ENCODE measurements around the gene RNF222.

The RNF222 gene

DNA sequence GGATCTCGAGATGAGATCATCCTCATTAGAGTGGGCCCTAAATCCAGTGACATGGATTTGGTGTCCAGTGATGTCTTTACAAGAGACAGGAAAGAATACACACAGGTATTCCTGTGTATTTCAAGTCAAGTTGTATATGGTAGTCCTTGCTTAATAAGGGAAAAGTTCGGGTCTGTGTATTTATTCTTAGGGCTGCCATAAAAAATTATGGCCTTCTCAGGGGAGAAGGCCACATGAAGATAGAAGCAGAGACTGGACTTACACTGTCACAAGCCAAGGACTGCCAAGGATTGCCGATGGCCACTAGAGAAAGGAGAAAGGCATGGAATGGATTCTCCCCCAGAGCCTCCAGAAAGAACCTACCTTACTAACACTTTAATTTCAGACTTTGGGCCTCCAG, 29.4 kb downstream of the RNF222 start:
- Histone ChIP-seq H3K9me2 (replicated peaks; ENCODE audit: low read depth, low read length) (no peaks in the 10 kb centered on the region), H3F3A (ENCODE audit: low read depth) (no peaks in the 10 kb centered on the region), H3K4me2 (ENCODE audit: low read depth, low read length, poor library complexity, severe bottlenecking) (no peak overlapping the region), H2AFZ (ENCODE audit: low read length) (no peak overlapping the region), H3K27me3 (ENCODE audit: insufficient read depth, low read length, poor library complexity, severe bottlenecking) (no peaks in the 10 kb centered on the region), H3K9me3 (ENCODE audit: insufficient read depth, low read depth, low read length) (no peaks in the 10 kb centered on the region), H3K9ac (ENCODE audit: low read depth, low read length, poor library complexity, severe bottlenecking) (no peak overlapping the region), H3K36me3 (ENCODE audit: insufficient read depth, low read length) (no peaks in the 10 kb centered on the region), H3K79me2 (ENCODE audit: insufficient read depth, low read length) (no peaks in the 10 kb centered on the region), H3K4me1 (ENCODE audit: insufficient read depth, low read length, poor library complexity, severe bottlenecking) (no peaks in the 10 kb centered on the region), H3K4me3 (ENCODE audit: low read length, poor library complexity, severe bottlenecking) (no peak overlapping the region), H4K20me1 (ENCODE audit: insufficient read depth, low read length, poor library complexity, severe bottlenecking) (no peaks in the 10 kb centered on the region)
- TF ChIP-seq, protein P1, sequence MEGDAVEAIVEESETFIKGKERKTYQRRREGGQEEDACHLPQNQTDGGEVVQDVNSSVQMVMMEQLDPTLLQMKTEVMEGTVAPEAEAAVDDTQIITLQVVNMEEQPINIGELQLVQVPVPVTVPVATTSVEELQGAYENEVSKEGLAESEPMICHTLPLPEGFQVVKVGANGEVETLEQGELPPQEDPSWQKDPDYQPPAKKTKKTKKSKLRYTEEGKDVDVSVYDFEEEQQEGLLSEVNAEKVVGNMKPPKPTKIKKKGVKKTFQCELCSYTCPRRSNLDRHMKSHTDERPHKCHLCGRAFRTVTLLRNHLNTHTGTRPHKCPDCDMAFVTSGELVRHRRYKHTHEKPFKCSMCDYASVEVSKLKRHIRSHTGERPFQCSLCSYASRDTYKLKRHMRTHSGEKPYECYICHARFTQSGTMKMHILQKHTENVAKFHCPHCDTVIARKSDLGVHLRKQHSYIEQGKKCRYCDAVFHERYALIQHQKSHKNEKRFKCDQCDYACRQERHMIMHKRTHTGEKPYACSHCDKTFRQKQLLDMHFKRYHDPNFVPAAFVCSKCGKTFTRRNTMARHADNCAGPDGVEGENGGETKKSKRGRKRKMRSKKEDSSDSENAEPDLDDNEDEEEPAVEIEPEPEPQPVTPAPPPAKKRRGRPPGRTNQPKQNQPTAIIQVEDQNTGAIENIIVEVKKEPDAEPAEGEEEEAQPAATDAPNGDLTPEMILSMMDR (conservative IDR thresholded peaks at IDR 0.05; ENCODE audit: low read length) = no peak
- TF ChIP-seq EZH2phosphoT487 (IDR thresholded peaks at IDR 0.05; ENCODE audit: borderline replicate concordance) = no peak

- no peak for TF ChIP-seq EZH2phosphoT487 (IDR thresholded peaks at IDR 0.05; ENCODE audit: borderline replicate concordance)
- TF ChIP-seq, protein P1 (conservative IDR thresholded peaks at IDR 0.05; ENCODE audit: low read length) = no peak
- Histone ChIP-seq H4K20me1 (ENCODE audit: insufficient read depth, low read length, poor library complexity, severe bottlenecking) (no peaks in the 10 kb centered on the region), H3K79me2 (ENCODE audit: insufficient read depth, low read length) (no peaks in the 10 kb centered on the region), H3K9ac (ENCODE audit: low read depth, low read length, poor library complexity, severe bottlenecking) (no peak overlapping the region), H3K27me3 (ENCODE audit: insufficient read depth, low read length, poor library complexity, severe bottlenecking) (no peaks in the 10 kb centered on the region), H3K9me2 (replicated peaks; ENCODE audit: low read depth, low read length) (no peaks in the 10 kb centered on the region), H2AFZ (ENCODE audit: low read length) (no peak overlapping the region), H3F3A (ENCODE audit: low read depth) (no peaks in the 10 kb centered on the region), H3K4me3 (ENCODE audit: low read length, poor library complexity, severe bottlenecking) (no peak overlapping the region), H3K9me3 (ENCODE audit: insufficient read depth, low read depth, low read length) (no peaks in the 10 kb centered on the region), H3K4me1 (ENCODE audit: insufficient read depth, low read length, poor library complexity, severe bottlenecking) (no peaks in the 10 kb centered on the region), H3K36me3 (ENCODE audit: insufficient read depth, low read length) (no peaks in the 10 kb centered on the region), H3K4me2 (ENCODE audit: low read depth, low read length, poor library complexity, severe bottlenecking) (no peak overlapping the region)
Measured at GRCh38 chr17:8366231-8366630, 31.4 kb downstream of the RNF222 start.

DNA sequence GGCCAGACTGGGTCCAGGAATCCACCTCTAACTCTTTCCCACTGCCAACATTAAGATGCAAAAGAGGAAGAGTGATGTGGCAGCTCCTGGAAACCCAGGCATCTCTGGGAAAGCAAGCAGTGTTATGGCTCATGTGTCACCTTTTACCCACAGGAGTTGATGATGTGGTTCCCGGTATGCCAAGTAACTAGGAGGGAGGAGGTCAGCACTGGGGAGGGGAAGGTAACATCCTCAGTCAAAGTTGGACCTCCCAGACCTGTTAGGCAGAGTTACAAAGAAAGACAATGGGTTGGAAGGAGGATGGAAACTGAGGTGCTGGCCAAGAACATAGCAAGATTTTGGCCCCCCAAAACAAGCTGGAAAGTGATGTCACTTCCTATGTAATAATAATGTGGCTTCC, 32.5 kb downstream of the RNF222 start:
- Histone ChIP-seq H2AFZ (ENCODE audit: low read length) (no peak overlapping the region), H3K4me2 (ENCODE audit: low read depth, low read length, poor library complexity, severe bottlenecking) (no peak overlapping the region), H3F3A (ENCODE audit: low read depth) (no peaks in the 10 kb centered on the region), H4K20me1 (ENCODE audit: insufficient read depth, low read length, poor library complexity, severe bottlenecking) (no peaks in the 10 kb centered on the region), H3K27me3 (ENCODE audit: insufficient read depth, low read length, poor library complexity, severe bottlenecking) (no peaks in the 10 kb centered on the region), H3K4me1 (ENCODE audit: insufficient read depth, low read length, poor library complexity, severe bottlenecking) (no peaks in the 10 kb centered on the region), H3K4me3 (ENCODE audit: low read length, poor library complexity, severe bottlenecking) (no peak overlapping the region), H3K79me2 (ENCODE audit: insufficient read depth, low read length) (no peaks in the 10 kb centered on the region), H3K9me3 (ENCODE audit: insufficient read depth, low read depth, low read length) (no peaks in the 10 kb centered on the region), H3K9me2 (replicated peaks; ENCODE audit: low read depth, low read length) (no peaks in the 10 kb centered on the region), H3K36me3 (ENCODE audit: insufficient read depth, low read length) (no peaks in the 10 kb centered on the region), H3K9ac (ENCODE audit: low read depth, low read length, poor library complexity, severe bottlenecking) (no peak overlapping the region)
- no peak for TF ChIP-seq EZH2phosphoT487 (IDR thresholded peaks at IDR 0.05; ENCODE audit: borderline replicate concordance)
- TF ChIP-seq, protein P1 (conservative IDR thresholded peaks at IDR 0.05; ENCODE audit: low read length) = no peak

All from Loucy (cell line).